Right renal cortex interstitium (tissue), 3 donors: ENCODE results near the gene PLPPR2. TPM values are rescaled to one million over a fixed set of nuclear protein-coding genes. Genes with fewer than 3 reads are reported as not detected.
"Not testable (repeated sequence)": the region's sequence is repeated elsewhere in the genome, so short reads cannot be mapped to it uniquely, and the experiment has no call there.

Experiments used
- DNase-seq, 3 donors: peaks; one replicate each; pipeline ENCODE4 v3.0.0-alpha.2; 2013; ENCODE audit warnings: low read depth in 3 of 3, low spot score in 2 of 3
- polyA plus RNA-seq, 3 donors: library from polyadenylated mRNA; unstranded; fragments of 120-200 nt; gene quantifications; one replicate each; pipeline ENCODE4 v1.2.1, GENCODE V29; 2013; ENCODE audit not compliant: insufficient read length in 3 of 3

PLPPR2 gene
- 10 to 100 TPM in 2 of 3 donors, 1 to 10 TPM in 1; 9.2 to 11.3 (median 10.0) TPM for polyA plus RNA-seq

DNA sequence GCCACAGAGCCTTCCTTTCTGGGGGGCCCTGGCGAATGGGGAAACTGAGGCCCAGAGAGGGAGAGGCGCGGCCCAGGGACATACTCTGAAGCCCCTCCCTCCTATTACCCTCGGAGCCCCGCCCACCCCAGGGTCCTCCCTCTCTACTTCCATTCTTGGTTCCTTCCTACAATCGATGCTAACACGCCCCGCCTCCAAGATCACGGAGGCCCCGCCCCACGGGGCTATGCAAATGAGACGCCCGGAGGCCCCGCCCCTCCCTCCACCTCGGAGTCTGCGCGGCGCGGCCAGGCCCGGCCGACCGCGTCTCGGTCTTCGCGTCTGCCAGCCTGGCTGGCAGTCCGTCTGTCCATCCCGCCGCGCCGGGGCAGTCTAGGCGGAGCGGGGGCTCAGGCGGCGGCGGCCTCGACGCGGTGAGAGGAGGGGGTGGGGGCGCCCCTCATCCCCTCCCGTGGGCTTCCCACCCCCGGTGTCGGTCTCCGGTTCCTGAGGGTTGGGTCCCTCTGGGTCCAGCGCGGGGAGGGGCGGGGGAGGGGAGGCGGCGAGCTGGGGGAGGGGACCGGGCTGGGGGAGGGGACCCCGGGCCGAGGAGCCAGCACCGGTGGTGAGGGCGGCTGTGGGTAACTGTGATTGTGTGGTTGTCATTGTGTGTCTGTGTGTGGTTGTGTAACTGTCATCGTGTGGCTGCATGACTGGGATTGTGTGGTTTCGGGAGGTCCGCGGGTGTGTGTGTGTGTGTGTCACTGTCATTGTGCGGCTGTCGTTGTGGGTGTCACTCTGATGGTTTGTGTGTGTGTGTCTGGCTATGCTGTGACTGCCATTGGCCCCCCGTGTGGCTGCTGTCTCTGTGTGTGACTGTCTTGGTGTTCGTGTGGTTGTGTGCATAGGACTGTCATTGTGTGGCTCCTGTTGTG lies at the start of gene PLPPR2:
Gene PLPPR2 (plus strand): TSS at position 273 of the 914 bp plus-strand sequence. CDS start 2,242 bp downstream, outside the sequence.
- DNase-seq = peak in 1 of 3 donors; percentile 70

GRCh38 chr19:11306337-11306736 lies 48.9 kb upstream of the PLPPR2 start:
- no peak for DNase-seq

GRCh38 chr19:11320278-11320995 lies 34.8 kb upstream of the PLPPR2 start:
- not testable (repeated sequence) for DNase-seq

GRCh38 chr19:11321191-11322126 lies 33.8 kb upstream of the PLPPR2 start:
- DNase-seq = no peak

DNA sequence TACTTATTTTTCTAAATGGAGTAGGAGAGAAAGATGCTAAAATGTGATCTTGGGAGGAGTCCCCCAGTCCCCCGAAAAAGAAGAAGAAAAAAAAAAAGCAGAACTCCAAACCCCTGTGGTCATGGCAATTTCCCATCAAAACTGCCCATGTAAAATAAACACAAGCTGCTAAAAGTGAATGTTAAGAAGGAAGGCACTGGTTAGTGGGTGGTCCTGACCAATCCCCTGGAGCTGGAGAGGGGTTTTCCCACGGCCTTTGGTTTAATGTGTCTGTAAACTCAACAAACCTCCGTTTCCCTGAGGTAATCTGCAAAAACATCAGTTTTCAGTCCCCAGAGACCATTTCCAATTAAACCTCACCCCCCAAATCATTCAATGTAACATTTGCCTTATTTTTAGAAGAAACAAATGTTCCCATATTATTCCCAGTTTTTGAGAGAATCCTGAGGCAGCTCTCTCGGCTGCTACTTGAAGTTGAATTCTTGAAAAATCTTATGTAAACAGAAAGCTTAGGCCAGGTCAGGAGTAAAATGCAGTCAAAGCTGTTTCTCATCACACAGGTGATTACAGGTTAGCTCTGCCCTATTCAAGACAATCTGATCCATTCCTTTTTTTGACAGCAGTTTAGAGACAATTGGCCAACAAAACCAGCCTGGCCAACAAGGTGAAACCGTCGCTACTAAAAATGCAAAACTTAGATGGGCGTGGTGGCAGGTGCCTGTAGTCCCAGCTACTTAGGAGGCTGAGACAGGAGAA lies 32.8 kb upstream of the PLPPR2 start:
- DNase-seq = no peak

- no peak for DNase-seq
These were observed 31.6 kb upstream of the PLPPR2 start for GRCh38 chr19:11323601-11324078.

DNA sequence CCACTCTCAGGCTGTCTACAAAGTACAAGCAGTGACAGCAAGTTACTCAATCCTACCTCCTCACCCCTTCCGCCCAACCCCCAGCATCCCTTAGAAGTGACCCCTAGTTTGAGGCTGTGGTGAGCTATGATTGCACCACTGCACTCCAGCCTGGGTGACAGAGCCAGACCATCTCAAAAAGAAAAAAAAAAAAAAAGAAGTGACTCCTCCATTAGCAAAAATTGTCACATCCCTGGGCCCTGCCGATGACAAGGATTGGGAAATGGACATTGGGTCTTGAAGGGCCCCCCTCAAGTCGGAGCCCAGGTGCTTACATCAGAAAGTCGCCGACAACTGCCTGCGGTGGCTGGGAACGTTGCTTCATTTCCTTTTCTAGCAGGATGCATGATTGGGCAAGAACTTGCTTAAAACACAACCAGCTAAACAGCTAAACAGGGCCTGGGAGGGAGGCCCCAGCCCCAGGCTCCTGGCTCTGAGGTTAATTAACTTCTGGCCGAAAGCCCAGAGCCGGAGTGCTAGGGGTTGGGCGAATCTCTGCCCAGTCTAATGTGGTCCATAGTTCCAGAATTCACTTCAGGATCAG lies 31.1 kb upstream of the PLPPR2 start:
- DNase-seq = peak in 2 of 3 donors; percentile 45 to 65

- DNase-seq = no peak
These were observed 30.4 kb upstream of the PLPPR2 start for GRCh38 chr19:11324748-11325389.

DNA sequence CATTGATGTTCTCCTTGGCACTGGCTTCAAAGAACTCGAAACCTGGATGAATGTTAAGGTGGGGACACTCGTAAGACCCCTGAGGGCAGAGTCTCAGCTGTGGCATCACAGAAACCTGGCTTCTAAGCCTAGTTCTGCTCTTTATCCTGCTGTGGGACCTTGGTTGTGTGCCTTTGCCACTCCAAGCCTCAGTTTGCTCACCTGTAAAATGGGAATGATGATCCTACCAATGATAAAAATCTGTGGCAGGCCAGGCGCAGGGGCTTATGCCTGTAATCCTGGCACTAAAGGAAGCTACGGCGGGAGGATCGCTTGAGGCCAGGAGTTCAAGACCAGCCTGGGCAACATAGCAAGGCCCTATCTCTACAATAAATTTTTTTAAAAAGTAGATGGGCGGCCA lies 29.7 kb upstream of the PLPPR2 start:
- no peak for DNase-seq

DNA sequence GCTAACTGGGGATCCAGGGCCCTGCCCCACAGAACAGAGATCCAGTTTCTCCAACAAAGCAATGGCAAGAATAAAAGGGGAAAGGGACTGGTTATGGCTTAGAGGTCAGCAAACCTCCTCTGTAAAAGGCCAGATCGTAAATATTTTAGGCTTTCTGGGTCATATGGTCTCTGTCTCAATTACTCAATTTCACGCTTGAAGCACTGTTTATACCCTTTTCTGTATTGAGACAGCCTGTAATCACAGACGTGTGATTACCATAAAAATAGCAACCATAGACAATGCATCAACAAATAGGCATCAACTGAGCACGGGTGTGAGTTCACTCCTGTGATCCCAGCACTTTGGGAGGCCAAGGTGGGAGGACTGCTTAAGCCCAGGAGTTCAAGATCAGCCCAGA lies 25.1 kb upstream of the PLPPR2 start:
- DNase-seq = no peak

GRCh38 chr19:11331502-11331901 lies 23.7 kb upstream of the PLPPR2 start:
- no peak for DNase-seq

- no peak for DNase-seq
These were observed 22.4 kb upstream of the PLPPR2 start for GRCh38 chr19:11332822-11333221.

GRCh38 chr19:11333838-11334237 lies 21.4 kb upstream of the PLPPR2 start:
- DNase-seq = not testable (repeated sequence)

- DNase-seq = no peak
These were observed 19.6 kb upstream of the PLPPR2 start for GRCh38 chr19:11335449-11336146.

- DNase-seq = no peak
These were observed 18.2 kb upstream of the PLPPR2 start for GRCh38 chr19:11337080-11337479.

GRCh38 chr19:11338121-11338520 lies 17.1 kb upstream of the PLPPR2 start:
- DNase-seq = no peak

DNA sequence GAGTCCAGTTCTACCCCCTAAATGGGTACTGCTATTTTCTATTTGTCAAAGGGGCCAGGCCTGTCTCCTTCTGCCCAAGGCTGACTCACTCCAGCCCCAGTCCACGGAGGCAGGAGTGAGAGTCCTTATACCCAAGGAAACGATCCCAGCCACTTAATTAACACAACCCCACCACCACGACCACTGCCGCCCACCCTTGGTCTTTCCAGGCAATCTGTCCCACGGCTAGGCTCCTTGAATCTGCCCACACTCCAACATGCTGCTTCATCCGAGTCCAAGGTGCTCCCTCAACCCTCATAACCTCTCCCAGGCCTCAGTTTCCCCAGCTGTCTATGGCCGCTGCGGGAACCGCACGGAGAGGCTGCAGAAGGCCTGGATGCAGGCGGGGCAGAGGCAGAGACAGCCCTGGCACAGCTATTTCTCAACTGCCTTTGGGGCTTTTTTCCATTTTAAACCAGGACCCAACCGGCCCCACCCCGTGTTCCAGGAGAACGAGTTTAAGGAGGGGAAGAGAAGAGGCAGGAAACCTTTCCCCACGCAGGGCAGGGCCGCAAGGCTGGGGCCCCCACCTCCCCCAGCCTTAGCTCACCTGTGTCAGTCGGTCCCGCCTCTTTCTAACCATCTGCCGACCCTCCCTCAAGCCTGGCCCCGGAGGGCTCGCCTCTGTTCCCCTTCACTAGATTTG lies 16.5 kb upstream of the PLPPR2 start:
- DNase-seq = no peak
